T1000 (cell line): ENCODE measurements around the gene CLDN3.
A peak's percentile ranks its signal among the peaks of the same experiment; 100 is the strongest.
"Not testable (repeated sequence)": the region's sequence is repeated elsewhere in the genome, so short reads cannot be mapped to it uniquely, and the experiment has no call there.

Experiments
- DNase-seq: peaks from one replicate; lab custom pipeline; 2025; ENCODE audit warnings: mixed read lengths; lab: John Stamatoyannopoulos, UW

The CLDN3 gene

GRCh38 chr7:73770002-73770859, at the start of gene CLDN3:
Gene CLDN3, minus strand, starts transcription at chr7:73770270. Its CDS starts 221 bp downstream, at chr7:73770049.
- no peak for DNase-seq

DNA sequence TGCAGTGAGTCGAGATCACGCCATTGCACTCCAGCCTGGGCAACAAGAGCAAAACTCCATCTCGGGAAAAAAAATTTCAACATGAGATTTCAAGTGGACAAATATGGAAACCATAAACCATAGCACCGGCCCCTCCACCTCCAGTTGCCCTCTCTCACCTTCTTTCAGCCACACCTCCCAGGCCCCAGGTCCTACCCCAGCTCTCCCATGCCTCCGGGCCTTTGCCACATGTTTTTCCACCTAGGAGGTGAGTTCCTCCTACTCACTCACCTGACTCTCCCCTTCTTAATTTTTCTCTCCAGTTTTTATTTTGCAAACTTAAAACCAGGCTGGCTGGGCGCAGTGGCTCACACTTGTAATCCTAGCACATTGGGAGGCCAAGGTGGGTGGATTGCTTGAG, 47.1 kb upstream of the CLDN3 start:
- DNase-seq = no peak

GRCh38 chr7:73815436-73815835, 45.4 kb upstream of the CLDN3 start:
- no peak for DNase-seq

DNA sequence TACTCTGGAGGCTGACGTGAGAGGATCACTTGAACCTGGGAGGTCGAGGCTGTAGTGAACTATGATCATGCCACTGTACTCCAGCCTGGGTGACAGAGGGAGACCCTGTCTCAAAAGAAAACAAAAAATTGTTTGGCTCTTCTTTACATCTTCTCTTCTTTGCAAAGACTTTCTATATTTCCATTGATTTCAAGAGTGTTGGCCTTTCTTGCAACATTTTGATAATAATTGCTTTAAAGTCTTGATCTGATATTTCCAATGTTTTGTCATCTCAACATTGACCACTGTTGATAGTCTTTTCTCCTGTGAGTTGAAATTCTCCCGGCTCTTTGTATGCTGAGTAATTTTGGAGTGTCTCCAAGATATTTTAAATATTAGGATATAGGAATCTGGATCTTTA, 42.9 kb upstream of the CLDN3 start:
- no peak for DNase-seq

GRCh38 chr7:73811760-73812168, 41.7 kb upstream of the CLDN3 start:
- DNase-seq = no peak

DNA sequence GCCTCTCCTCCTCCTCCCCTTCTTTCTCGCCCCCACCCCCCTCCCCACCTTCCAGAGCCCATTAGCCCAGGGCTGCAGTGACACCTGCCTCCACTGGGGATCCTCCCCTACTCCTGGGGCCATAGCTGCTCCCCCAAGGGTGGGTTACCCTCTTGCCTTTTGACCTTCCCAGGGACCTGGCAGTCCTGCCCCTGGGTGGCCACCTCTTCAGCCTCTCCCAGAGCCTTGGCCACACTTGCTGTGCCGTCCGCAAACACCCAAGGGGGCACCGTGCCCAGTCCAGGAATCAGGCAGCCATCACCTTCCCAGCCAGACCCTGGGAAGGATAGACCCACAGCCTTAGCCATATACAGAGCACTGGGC, 40.9 kb upstream of the CLDN3 start:
- no peak for DNase-seq

DNA sequence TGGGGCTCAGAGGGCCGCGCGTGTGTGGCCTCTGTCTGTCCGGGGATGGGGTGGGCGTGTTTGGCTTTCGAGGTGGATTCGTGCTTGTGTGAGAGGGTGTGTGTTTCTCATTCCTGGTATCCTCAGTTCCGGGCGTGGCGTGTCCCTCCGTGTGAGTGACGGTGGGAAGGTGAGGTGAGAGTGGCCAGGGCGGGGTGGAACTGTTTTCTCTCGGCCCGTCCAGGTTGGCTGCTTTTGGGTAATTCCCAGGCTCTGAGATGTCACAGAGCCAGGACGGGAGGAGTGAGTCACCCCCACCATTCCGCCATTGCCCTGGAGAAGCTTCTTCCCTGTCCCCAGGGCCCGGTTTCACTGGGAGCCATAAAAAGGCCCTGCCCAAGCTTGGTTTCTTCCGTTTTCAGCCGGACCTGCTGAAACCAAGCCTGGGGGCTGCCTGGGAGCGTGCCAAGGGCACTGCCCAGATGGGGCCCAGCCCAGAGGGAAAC, 39.4 kb upstream of the CLDN3 start:
- peak; percentile 1 for DNase-seq

DNA sequence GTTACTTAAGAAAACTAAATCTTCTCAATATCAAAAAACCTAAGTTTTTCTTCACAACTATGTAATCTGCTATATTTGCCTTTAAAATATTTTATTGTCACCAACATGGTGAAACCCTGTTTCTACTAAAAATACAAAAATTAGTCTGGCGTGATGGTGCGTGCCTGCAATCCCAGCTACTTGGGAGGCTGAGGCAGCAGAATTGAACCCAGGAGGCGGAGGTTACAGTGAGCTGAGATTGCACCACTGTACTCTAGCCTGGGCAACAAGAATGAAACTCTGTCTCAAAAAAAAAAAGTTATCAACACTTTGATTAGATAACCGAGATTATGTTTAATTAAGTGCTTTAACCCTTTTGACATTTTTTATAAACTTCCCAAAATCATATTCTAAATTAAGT, 32.4 kb upstream of the CLDN3 start:
- DNase-seq = no peak

- no peak for DNase-seq
Measured at GRCh38 chr7:73801577-73801976, 31.5 kb upstream of the CLDN3 start.

DNA sequence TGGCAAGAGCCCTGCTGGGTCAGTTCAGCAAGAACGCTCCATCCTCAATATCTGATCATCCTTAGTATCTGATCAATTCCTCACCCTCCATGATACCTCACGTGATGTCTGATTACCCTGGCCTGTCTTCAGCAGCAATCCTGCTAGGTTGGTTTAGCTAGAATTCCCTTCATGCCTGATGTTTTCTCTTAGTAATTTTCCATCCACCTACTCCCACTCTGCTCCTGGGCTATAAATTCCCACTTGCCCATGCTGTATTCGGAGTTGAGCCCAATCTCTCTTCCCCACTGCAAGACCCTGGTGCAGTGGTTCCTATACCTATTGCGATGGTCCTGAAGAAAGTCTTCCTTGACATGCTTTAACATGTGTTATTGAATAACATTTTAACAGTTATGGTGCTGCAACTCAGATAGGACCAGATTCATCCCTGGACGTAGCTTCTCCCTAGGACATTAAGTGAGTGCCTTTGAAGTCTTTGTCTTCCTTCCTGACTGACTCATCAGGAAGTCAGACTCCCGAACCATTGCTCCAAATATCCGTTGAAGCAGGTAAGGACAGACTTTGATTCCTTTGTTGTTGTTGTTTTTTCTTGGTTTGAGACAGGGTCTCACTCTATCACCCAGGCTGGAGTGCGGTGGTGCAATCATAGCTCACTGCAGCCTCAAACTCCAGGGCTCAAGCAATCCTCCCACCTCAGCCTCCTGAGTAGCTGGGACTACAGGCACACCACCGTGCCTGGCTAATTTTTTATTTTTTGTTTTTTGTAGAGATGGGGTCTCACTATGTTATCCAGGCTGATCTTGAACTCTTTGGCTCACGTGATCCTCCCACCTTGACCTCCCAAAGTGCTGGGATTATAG, 29.4 kb upstream of the CLDN3 start:
- no peak for DNase-seq

DNA sequence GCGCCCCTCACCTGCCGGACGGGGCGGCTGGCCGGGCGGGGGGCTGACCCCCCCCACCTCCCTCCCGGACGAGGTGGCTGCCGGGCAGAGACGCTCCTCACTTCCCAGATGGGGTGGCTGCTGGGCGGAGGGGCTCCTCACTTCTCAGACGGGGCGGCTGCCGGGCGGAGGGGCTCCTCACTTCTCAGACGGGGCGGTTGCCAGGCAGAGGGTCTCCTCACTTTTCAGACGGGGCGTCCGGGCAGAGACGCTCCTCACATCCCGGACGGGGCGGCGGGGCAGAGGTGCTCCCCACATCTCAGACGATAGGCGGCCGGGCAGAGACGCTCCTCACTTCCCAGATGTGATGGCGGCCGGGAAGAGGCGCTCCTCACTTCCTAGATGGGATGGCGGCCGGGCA, 27.1 kb upstream of the CLDN3 start:
- DNase-seq = not testable (repeated sequence)

DNA sequence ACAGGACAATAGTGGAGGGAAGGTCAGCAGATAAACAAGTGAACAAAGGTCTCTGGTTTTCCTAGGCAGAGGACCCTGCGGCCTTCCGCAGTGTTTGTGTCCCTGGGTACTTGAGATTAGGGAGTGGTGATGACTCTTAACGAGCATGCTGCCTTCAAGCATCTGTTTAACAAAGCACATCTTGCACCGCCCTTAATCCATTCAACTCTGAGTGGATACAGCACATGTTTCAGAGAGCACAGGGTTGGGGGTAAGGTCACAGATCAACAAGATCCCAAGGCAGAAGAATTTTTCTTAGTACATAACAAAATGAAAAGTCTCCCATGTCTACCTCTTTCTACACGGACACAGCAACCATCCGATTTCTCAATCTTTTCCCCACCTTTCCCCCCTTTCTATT, 26.6 kb upstream of the CLDN3 start:
- not testable (repeated sequence) for DNase-seq

GRCh38 chr7:73795188-73795587, 25.1 kb upstream of the CLDN3 start:
- not testable (repeated sequence) for DNase-seq

DNA sequence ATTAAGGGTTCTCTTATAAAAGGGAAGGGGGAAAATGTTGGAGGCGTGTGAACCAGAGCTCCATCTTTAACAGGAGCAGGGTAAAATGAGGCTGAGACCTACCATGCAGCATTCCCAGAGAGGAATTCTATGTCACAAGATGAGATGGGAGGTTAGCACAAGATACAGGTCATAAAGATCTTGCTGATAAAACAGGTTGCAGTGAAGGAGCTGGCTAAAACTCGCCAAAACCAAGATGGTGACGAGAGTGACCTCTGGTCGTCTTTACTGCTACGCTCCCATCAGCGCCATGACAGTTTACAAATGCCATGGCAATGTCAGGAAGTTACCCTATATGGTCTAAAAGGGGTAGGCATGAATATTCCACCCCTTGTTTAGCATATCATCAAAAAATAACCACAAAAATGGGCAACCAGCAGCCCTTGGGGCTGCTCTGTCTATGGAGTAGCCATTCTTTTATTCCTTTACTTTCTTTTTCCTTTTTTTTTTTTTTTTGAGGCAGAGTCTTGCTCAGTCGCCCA, 21.2 kb upstream of the CLDN3 start:
- not testable (repeated sequence) for DNase-seq

- no peak for DNase-seq
Measured at GRCh38 chr7:73789051-73789450, 19.0 kb upstream of the CLDN3 start.

GRCh38 chr7:73787786-73788048, 17.6 kb upstream of the CLDN3 start:
- DNase-seq = not testable (repeated sequence)

DNA sequence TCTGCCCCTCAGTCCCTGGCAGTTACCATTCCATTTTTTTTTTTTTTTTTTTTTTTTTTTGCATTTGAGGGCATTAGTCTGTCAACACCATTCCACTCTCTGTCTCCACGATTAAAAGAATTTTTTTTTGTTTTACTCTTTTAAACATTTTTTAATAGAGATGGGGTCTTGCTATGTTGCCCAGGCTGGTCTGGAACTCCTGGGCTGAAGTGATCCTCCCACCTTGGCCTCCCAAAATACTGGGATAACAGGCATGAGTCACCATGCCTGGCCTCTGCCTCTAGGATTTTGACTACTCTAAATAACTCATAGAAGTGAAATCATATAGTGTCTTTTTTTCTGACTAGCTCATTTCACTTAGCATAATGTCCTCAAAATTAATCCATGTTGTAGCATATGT, 16.5 kb upstream of the CLDN3 start:
- DNase-seq = no peak

- no peak for DNase-seq
Measured at GRCh38 chr7:73779517-73779916, 9.4 kb upstream of the CLDN3 start.

GRCh38 chr7:73778801-73779389, 8.8 kb upstream of the CLDN3 start:
- DNase-seq = no peak

DNA sequence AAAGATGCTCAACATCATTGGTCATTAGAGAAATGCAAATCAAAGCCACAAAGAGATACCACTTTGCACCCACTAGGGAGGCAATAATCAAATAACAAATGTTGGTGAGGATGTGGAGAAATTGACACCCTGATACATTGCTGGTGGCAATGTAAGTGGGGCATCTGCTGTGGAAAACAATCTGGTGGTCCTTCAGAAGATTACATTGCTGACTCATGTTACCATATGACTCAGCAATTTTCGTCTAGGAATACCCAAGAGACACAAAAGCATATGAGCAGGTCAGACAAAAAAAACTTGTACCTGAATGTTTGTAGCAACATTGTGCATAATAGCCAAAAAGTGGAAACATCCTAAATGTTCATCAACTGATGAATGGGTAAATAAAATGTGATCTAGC, 4.9 kb upstream of the CLDN3 start:
- no peak for DNase-seq

- no peak for DNase-seq
Measured at GRCh38 chr7:73773700-73774517, 3.8 kb upstream of the CLDN3 start.
